KMS-11 (cell line): ENCODE data around the gene CHERP.
"Not testable (repeated sequence)": the region's sequence is repeated elsewhere in the genome, so short reads cannot be mapped to it uniquely, and the experiment has no call there.

Experiments used
- H2AFZ ChIP-seq: fragments of 200-600 bp; sonication (generic); 2 replicates; pipeline ENCODE4 v1.6.1; 2016; ENCODE audit warnings: antibody characterized with exemption, mixed run types, low read depth
- H3K27ac ChIP-seq: fragments of 200-600 bp; sonication (generic); 2 replicates; pipeline ENCODE4 v1.6.1; 2016; ENCODE audit warnings: mild to moderate bottlenecking, mixed run types
- H3K27me3 ChIP-seq: fragments of 200-600 bp; sonication (generic); 2 replicates; pipeline ENCODE4 v1.6.1; 2017; ENCODE audit warnings: mild to moderate bottlenecking, low read depth, mixed run types, moderate library complexity; ENCODE audit not compliant: insufficient read depth
- H3K36me3 ChIP-seq: fragments of 200-600 bp; sonication (generic); 2 replicates; pipeline ENCODE4 v1.6.1; 2017; ENCODE audit warnings: mild to moderate bottlenecking, mixed run types; ENCODE audit not compliant: insufficient read depth
- H3K4me1 ChIP-seq: fragments of 200-600 bp; sonication (generic); 2 replicates; pipeline ENCODE4 v1.6.1; 2016; ENCODE audit warnings: mild to moderate bottlenecking, low read depth, mixed run types; ENCODE audit not compliant: poor library complexity, severe bottlenecking
- H3K4me2 ChIP-seq: fragments of 200-600 bp; sonication (generic); 2 replicates; pipeline ENCODE4 v1.7.0; 2016; ENCODE audit warnings: mild to moderate bottlenecking, mixed run types
- H3K4me3 ChIP-seq: fragments of 200-600 bp; sonication (generic); IDR thresholded peaks from 2 replicates; pipeline ENCODE4 v1.6.1; 2017; ENCODE audit warnings: low read depth, low read length, mixed read lengths; ENCODE audit not compliant: insufficient read depth
- H3K79me2 ChIP-seq: fragments of 200-600 bp; sonication (generic); 2 replicates; pipeline ENCODE4 v1.6.1; 2016; ENCODE audit warnings: low read depth, mixed run types; ENCODE audit not compliant: insufficient read depth
- H3K9ac ChIP-seq: fragments of 200-600 bp; sonication (generic); 2 replicates; pipeline ENCODE4 v1.6.1; 2016; ENCODE audit warnings: mild to moderate bottlenecking, mixed run types
- H4K20me1 ChIP-seq: fragments of 200-600 bp; sonication (generic); 2 replicates; pipeline ENCODE4 v1.6.1; 2016; ENCODE audit warnings: mild to moderate bottlenecking, mixed run types; ENCODE audit not compliant: insufficient read depth
- TF ChIP-seq, protein P1 (sequence below): fragments of 200-600 bp; sonication (generic); conservative IDR thresholded peaks from 2 replicates; pipeline ENCODE4 v1.6.1; 2017; ENCODE audit warnings: low read depth, mild to moderate bottlenecking, antibody characterized with exemption, low read length, moderate library complexity, mixed read lengths

The CHERP gene

DNA sequence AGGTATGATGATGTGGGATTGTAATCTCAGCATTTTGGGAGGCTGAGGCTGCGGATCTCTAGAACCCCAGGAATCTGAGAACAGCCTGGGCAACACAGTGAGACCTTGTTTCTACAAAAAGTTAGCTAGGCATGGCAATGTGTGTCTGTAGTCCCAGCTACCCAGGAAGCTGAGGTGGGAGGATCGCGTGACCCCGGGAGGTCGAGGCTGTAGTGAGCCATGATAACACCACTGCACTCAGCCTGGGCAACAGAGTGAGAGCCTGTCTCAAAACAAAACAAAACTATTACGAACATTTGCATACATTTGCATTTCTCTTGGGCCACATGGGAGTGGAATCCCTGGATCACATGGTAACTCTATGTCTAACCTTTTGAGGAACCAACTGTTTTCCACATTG lies 44.4 kb downstream of the CHERP start:
- H3K4me2 ChIP-seq, result no peak overlapping the region
- TF ChIP-seq, protein P1, sequence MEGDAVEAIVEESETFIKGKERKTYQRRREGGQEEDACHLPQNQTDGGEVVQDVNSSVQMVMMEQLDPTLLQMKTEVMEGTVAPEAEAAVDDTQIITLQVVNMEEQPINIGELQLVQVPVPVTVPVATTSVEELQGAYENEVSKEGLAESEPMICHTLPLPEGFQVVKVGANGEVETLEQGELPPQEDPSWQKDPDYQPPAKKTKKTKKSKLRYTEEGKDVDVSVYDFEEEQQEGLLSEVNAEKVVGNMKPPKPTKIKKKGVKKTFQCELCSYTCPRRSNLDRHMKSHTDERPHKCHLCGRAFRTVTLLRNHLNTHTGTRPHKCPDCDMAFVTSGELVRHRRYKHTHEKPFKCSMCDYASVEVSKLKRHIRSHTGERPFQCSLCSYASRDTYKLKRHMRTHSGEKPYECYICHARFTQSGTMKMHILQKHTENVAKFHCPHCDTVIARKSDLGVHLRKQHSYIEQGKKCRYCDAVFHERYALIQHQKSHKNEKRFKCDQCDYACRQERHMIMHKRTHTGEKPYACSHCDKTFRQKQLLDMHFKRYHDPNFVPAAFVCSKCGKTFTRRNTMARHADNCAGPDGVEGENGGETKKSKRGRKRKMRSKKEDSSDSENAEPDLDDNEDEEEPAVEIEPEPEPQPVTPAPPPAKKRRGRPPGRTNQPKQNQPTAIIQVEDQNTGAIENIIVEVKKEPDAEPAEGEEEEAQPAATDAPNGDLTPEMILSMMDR, result no peak

DNA sequence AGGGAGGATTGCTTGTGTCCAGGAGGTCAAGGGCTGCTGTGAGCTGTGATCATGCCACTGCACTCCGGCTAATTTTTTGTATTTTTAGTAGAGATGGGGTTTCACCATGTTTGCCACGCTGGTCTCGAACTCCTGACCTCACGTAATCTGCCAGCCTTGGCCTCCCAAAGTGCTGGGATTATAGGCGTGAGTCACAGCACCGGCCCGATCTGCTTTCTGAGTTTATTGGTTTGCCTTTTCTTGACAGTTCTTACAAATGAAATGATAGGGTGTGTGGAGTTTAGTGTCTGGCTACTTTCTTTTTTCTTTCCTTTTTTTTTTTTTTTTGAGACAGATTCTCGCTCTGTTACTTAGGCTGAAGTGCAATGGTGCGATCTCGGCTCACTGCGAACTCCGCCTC lies 45.2 kb downstream of the CHERP start:
- H3K4me3 ChIP-seq, result no peak overlapping the region
- H3K4me2 ChIP-seq, result peak overlapping the region; percentile 94
- H3K36me3 ChIP-seq, result no peaks in the 10 kb centered on the region
- no peak overlapping the region for H3K27ac ChIP-seq
- H3K79me2 ChIP-seq, result no peaks in the 10 kb centered on the region
- no peak overlapping the region for H3K9ac ChIP-seq
- H3K4me1 ChIP-seq, result peaks cover 5% of the 10 kb centered on the region
- TF ChIP-seq, protein P1, result no peak
- no peaks in the 10 kb centered on the region for H4K20me1 ChIP-seq
- H2AFZ ChIP-seq, result no peak overlapping the region
- H3K27me3 ChIP-seq, result no peaks in the 10 kb centered on the region

More for the DNA sequence above, 44.4 kb downstream of the CHERP start:
- Histone ChIP-seq H4K20me1 (no peaks in the 10 kb centered on the region), H3K27ac (no peak overlapping the region), H3K4me1 (peaks cover 5% of the 10 kb centered on the region), H3K4me3 (no peak overlapping the region), H3K36me3 (no peaks in the 10 kb centered on the region), H3K79me2 (no peaks in the 10 kb centered on the region), H2AFZ (no peak overlapping the region), H3K27me3 (no peaks in the 10 kb centered on the region), H3K9ac (no peak overlapping the region)

DNA sequence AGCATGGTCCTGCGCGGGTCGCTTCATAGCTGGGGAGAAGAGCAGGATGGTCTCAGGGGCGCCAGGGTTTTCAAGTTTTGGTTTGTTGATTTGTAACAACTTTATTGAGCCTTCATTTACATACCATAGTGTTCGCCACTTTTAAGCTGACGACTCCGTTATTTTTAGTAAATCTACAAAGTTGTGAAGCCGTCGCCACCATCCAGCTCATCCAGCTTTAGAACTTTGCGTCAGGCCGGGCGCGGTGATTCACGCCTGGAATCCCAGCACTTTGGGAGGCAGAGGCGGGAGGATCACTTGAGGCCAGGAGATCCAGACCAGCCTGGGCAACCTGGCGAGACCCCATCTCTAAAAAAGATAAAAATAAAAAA lies 45.6 kb downstream of the CHERP start:
- Histone ChIP-seq H3K4me2 (peak overlapping the region; percentile 94), H3K4me3 (no peak overlapping the region), H3K27ac (no peak overlapping the region), H3K9ac (no peak overlapping the region; the same call in 1 of the 2 replicates), H3K27me3 (no peaks in the 10 kb centered on the region), H3K79me2 (no peaks in the 10 kb centered on the region), H3K36me3 (no peaks in the 10 kb centered on the region), H4K20me1 (no peaks in the 10 kb centered on the region), H2AFZ (peak overlapping the region; percentile 64; the same call in 1 of the 2 replicates), H3K4me1 (peaks cover 5% of the 10 kb centered on the region)
- TF ChIP-seq, protein P1, result no peak

DNA sequence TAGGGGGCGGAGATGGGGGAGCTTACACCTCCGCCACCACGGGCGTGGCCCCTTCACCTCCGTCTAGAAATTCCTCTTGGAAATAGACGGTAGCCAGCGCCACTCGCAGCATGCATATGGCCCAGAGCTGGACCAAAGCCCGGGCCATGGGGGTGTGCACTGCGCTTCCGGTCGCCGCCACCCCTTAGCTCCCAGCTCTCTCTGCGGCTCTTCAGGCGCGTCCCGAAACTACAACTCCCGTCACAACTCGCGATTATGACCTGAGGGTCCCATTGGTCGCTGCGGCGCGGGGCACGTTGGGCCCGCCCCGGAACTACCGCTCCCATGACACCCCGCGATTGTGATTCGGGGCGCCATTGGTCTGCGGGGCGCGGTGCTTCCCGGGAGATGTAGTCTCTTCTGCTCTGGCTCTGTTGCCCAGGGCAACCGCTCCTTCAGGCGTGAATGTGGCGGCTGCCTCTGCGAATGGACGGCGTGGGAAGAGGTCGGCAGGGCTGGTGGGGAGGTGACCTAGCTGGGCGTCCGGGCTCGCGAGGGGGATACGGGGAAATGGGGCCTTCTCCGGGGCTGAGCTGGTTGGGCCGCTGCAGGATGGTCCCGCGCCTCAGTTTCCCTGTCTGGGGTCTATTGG lies 46.1 kb downstream of the CHERP start, which contains the start of the genes C19orf44 and CALR3:
Gene C19orf44 (plus strand): TSS at position 413 of the 631 bp plus-strand sequence. CDS start 4,399 bp downstream, outside the sequence.
Gene CALR3 (minus strand): TSS at position 186 of the 631 bp plus-strand sequence. CDS start 38 bp downstream, at position 148.
- no peaks in the 10 kb centered on the region for H4K20me1 ChIP-seq
- H3K4me3 ChIP-seq, result no peak within 1 kb of the TSS
- no peaks in the 10 kb centered on the region for H3K27me3 ChIP-seq
- no peaks in the 10 kb centered on the region for H3K79me2 ChIP-seq
- H3K4me1 ChIP-seq, result peaks cover 5% of the 10 kb centered on the region
- H3K4me2 ChIP-seq, result peak within 1 kb of the TSS; percentile 94
- TF ChIP-seq, protein P1, result no peak
- no peaks in the 10 kb centered on the region for H3K36me3 ChIP-seq
- H3K9ac ChIP-seq, result no peak within 1 kb of the TSS; the same call in 1 of the 2 replicates
- no peak within 1 kb of the TSS for H3K27ac ChIP-seq
- H2AFZ ChIP-seq, result peak within 1 kb of the TSS; percentile 90

DNA sequence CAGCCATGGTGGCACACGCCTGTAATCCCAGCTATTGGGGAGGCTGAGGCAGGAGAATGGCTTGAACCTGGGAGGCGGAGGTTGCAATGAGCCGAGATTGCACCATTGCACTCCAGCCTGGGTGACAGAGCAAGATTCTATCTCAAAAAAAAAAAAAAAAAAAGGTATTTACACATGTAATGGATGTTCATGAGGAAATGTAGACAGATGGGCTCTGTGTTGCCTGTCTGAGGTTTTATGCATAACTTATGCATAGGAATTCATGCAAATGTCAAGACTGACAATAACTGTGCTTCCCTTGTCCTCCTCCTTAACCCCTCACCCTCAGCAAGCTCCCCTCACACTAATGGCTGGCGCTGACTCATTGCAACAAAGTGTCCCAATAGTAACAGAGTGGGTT lies 55.8 kb downstream of the CHERP start:
- not testable (repeated sequence) for H3K27me3 ChIP-seq, H3K36me3 ChIP-seq, H2AFZ ChIP-seq, H3K9ac ChIP-seq, H3K79me2 ChIP-seq, H3K4me1 ChIP-seq, H4K20me1 ChIP-seq, H3K4me3 ChIP-seq, H3K4me2 ChIP-seq, H3K27ac ChIP-seq
